ENCODE measurements around the gene HOXC10.

Gene HOXC10

DNA sequence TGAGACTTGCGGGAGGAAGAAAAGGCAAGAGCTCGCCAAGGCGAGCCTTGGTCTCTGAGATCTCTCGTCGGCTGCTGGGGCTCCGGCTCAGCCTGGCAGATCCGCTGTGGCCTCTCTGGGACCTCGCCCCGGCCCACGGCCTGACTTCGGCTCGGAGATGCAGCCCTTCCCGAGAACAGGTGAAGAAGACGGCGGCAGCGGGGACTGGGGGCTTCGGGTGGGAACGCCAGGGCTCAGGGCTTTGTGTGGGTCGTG lies 9.0 kb downstream of the HOXC10 start:
- Histone ChIP-seq H3K79me2 (ENCODE audit: control insufficient read depth, low read length) (no peaks in the 10 kb centered on the region), H3K4me3 (ENCODE audit: low read length) (no peak overlapping the region), H3K9me2 (replicated peaks; ENCODE audit: control insufficient read depth, low read length) (no peaks in the 10 kb centered on the region), H4K20me1 (ENCODE audit: control insufficient read depth, insufficient read depth, low read depth, low read length) (no peaks in the 10 kb centered on the region), H3F3A (ENCODE audit: control insufficient read depth, insufficient read depth) (0 out of 2 replicates have a peak, but pooled peaks cover 2% of the 10 kb centered on the region), H3K4me1 (ENCODE audit: control insufficient read depth, low read length) (peaks cover 30% of the 10 kb centered on the region), H3K36me3 (ENCODE audit: control insufficient read depth, low read length) (no peaks in the 10 kb centered on the region), H3K9me3 (ENCODE audit: control insufficient read depth, insufficient read depth, low read length) (no peaks in the 10 kb centered on the region), H3K27me3 (ENCODE audit: control insufficient read depth, low read length) (peaks cover 98% of the 10 kb centered on the region), H3K4me2 (ENCODE audit: low read length) (no peak overlapping the region), H3K27ac (ENCODE audit: low read depth, low read length) (no peak overlapping the region)
- TF ChIP-seq EZH2phosphoT487 (IDR thresholded peaks at IDR 0.05; ENCODE audit: borderline replicate concordance, low read length) = no peak
- TF ChIP-seq, protein P1, sequence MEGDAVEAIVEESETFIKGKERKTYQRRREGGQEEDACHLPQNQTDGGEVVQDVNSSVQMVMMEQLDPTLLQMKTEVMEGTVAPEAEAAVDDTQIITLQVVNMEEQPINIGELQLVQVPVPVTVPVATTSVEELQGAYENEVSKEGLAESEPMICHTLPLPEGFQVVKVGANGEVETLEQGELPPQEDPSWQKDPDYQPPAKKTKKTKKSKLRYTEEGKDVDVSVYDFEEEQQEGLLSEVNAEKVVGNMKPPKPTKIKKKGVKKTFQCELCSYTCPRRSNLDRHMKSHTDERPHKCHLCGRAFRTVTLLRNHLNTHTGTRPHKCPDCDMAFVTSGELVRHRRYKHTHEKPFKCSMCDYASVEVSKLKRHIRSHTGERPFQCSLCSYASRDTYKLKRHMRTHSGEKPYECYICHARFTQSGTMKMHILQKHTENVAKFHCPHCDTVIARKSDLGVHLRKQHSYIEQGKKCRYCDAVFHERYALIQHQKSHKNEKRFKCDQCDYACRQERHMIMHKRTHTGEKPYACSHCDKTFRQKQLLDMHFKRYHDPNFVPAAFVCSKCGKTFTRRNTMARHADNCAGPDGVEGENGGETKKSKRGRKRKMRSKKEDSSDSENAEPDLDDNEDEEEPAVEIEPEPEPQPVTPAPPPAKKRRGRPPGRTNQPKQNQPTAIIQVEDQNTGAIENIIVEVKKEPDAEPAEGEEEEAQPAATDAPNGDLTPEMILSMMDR (IDR thresholded peaks at IDR 0.05; ENCODE audit: low read depth, low read length, poor library complexity, severe bottlenecking) = no peak

DNA sequence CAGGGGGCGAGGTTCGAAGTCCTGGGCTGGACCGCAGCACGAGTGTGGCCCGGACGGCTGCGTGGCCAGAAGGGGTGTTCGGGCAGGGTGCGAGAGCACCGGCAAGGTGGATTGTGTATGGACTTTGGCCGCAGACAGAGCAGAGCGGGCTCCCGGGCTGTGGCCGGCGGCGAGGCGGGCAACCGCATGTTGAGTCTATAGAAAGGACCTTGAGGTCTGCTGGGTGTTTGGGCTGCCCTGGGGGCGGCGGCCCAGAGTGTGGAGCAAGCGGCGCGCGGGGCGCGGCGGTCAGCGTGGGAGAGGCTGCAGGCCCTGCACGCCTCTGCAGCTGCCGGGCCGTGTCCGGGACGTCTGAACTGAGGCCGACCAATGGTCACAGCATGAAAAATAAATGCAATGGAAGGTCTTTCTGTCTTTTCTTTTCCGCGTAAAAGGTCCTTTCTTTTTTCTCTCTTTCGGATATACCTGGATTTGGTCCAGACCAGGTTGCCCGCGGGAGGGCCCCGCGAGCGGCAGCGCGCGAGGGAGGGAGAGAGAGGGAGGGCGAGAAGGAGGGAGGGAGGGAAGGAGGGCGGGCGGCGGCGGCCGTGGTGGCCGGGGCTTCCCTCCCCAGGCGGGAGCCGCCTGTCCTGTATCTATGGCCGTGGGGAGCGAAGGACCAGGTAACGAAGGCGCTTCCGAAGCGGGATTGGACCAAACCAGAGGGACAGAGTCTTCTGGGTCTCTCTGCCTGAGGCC lies 9.5 kb downstream of the HOXC10 start:
- H3K36me3 ChIP-seq (ENCODE audit: control insufficient read depth, low read length) = no peaks in the 10 kb centered on the region
- H3K4me1 ChIP-seq (ENCODE audit: control insufficient read depth, low read length) = peaks cover 25% of the 10 kb centered on the region
- no peak overlapping the region for H3K27ac ChIP-seq (ENCODE audit: low read depth, low read length)
- peaks cover 96% of the 10 kb centered on the region for H3K27me3 ChIP-seq (ENCODE audit: control insufficient read depth, low read length)
- 0 out of 2 replicates have a peak, but pooled peaks cover 2% of the 10 kb centered on the region for H3F3A ChIP-seq (ENCODE audit: control insufficient read depth, insufficient read depth)
- H4K20me1 ChIP-seq (ENCODE audit: control insufficient read depth, insufficient read depth, low read depth, low read length) = no peaks in the 10 kb centered on the region
- H3K9me3 ChIP-seq (ENCODE audit: control insufficient read depth, insufficient read depth, low read length) = no peaks in the 10 kb centered on the region
- no peaks in the 10 kb centered on the region for H3K9me2 ChIP-seq (replicated peaks; ENCODE audit: control insufficient read depth, low read length)
- no peak overlapping the region for H3K4me3 ChIP-seq (ENCODE audit: low read length)
- H3K79me2 ChIP-seq (ENCODE audit: control insufficient read depth, low read length) = no peaks in the 10 kb centered on the region
- no peak overlapping the region for H3K4me2 ChIP-seq (ENCODE audit: low read length)
- TF ChIP-seq EZH2phosphoT487 (IDR thresholded peaks at IDR 0.05; ENCODE audit: borderline replicate concordance, low read length) = no peak
- TF ChIP-seq, protein P1 (IDR thresholded peaks at IDR 0.05; ENCODE audit: low read depth, low read length, poor library complexity, severe bottlenecking) = no peak

GRCh38 chr12:53995002-53995377 lies 10.0 kb downstream of the HOXC10 start:
- H3F3A ChIP-seq (ENCODE audit: control insufficient read depth, insufficient read depth) = no peaks in the 10 kb centered on the region
- H3K4me2 ChIP-seq (ENCODE audit: low read length) = peak overlapping the region; percentile 64
- no peaks in the 10 kb centered on the region for H3K9me2 ChIP-seq (replicated peaks; ENCODE audit: control insufficient read depth, low read length)
- no peak overlapping the region for H3K27ac ChIP-seq (ENCODE audit: low read depth, low read length)
- H3K36me3 ChIP-seq (ENCODE audit: control insufficient read depth, low read length) = no peaks in the 10 kb centered on the region
- H3K9me3 ChIP-seq (ENCODE audit: control insufficient read depth, insufficient read depth, low read length) = no peaks in the 10 kb centered on the region
- H3K27me3 ChIP-seq (ENCODE audit: control insufficient read depth, low read length) = peaks cover 94% of the 10 kb centered on the region
- H3K79me2 ChIP-seq (ENCODE audit: control insufficient read depth, low read length) = no peaks in the 10 kb centered on the region
- H4K20me1 ChIP-seq (ENCODE audit: control insufficient read depth, insufficient read depth, low read depth, low read length) = no peaks in the 10 kb centered on the region
- H3K4me3 ChIP-seq (ENCODE audit: low read length) = no peak overlapping the region
- TF ChIP-seq, protein P1 (IDR thresholded peaks at IDR 0.05; ENCODE audit: low read depth, low read length, poor library complexity, severe bottlenecking) = no peak
- TF ChIP-seq EZH2phosphoT487 (IDR thresholded peaks at IDR 0.05; ENCODE audit: borderline replicate concordance, low read length) = no peak
- H3K4me1 ChIP-seq (ENCODE audit: control insufficient read depth, low read length) = peaks cover 19% of the 10 kb centered on the region

All from DOHH2 (cell line).